Endodermal cell (in vitro differentiated cells): Measurements from ENCODE around the gene MAP1S. TPM values are rescaled to one million over a fixed set of nuclear protein-coding genes. Genes with fewer than 3 reads are reported as not detected.

Experiments
- DNase-seq: peaks from one replicate; pipeline ENCODE4 v3.0.0-alpha.2; 2017
- H3K27ac ChIP-seq: 2 replicates; pipeline ENCODE4 v1.5.1; 2013; ENCODE audit warnings: mild to moderate bottlenecking, low read depth, low read length, moderate library complexity
- H3K27me3 ChIP-seq: 2 replicates; pipeline ENCODE4 v1.6.1; 2013; ENCODE audit warnings: mild to moderate bottlenecking, low read length, moderate library complexity; ENCODE audit not compliant: insufficient read depth, control insufficient read depth, poor library complexity, severe bottlenecking
- H3K36me3 ChIP-seq: 2 replicates; pipeline ENCODE4 v1.7.0; 2013; ENCODE audit warnings: mild to moderate bottlenecking, low read length, moderate library complexity; ENCODE audit not compliant: control insufficient read depth, insufficient read depth
- H3K4me1 ChIP-seq: one replicate; pipeline ENCODE4 v1.7.0; 2013; ENCODE audit warnings: low read length; ENCODE audit not compliant: control insufficient read depth, insufficient read depth
- H3K4me3 ChIP-seq: 2 replicates; pipeline ENCODE4 v1.5.1; 2013; ENCODE audit warnings: mild to moderate bottlenecking, low read length, moderate library complexity
- H3K9ac ChIP-seq: 2 replicates; pipeline ENCODE4 v1.6.1; 2013; ENCODE audit warnings: mild to moderate bottlenecking, low read length, moderate library complexity; ENCODE audit not compliant: poor library complexity, severe bottlenecking; ENCODE audit errors: extremely low read depth
- H3K9me3 ChIP-seq: 2 replicates; pipeline ENCODE4 v1.6.1; 2013; ENCODE audit warnings: mild to moderate bottlenecking, low read length, moderate library complexity; ENCODE audit not compliant: control insufficient read depth
- H3K27ac Mint-ChIP-seq: 2 replicates; pipeline ENCODE4 v1.8.0; 2020; ENCODE audit warnings: mixed read lengths
- H3K27me3 Mint-ChIP-seq: 2 replicates; pipeline ENCODE4 v1.8.0; 2021; ENCODE audit warnings: mild to moderate bottlenecking, mixed read lengths; ENCODE audit not compliant: insufficient read depth
- H3K36me3 Mint-ChIP-seq: 2 replicates; pipeline ENCODE4 v1.8.0; 2020; ENCODE audit warnings: low read depth, mixed read lengths
- H3K4me1 Mint-ChIP-seq: 2 replicates; pipeline ENCODE4 v1.8.0; 2020; ENCODE audit warnings: mixed read lengths
- H3K4me3 Mint-ChIP-seq: 2 replicates; pipeline ENCODE4 v1.8.0; 2020; ENCODE audit warnings: mild to moderate bottlenecking, moderate library complexity, mixed read lengths
- H3K9me3 Mint-ChIP-seq: 2 replicates; pipeline ENCODE4 v1.8.0; 2020; ENCODE audit warnings: mild to moderate bottlenecking, mixed read lengths
- WGBS, 2 experiments: methylation state at CpG; one replicate each; pipeline versions ENCODE4 v1.1.5 to v1.1.7; 2013; ENCODE audit warnings: missing lambda C conversion rate in 2 of 2, mixed read lengths in 1 of 2; ENCODE audit not compliant: insufficient coverage in 1 of 2, insufficient read length in 1 of 2; 5-methylcytosine and 5-hydroxymethylcytosine counted together
- total RNA-seq, 2 donors: library from RNA; stranded (reverse); fragmentation: NEBNext Ultra II Directional in 1 of 2; extraction: Animal tissue kit (Norgen Biotek cat#: 25700) in 1 of 2; gene quantifications; 2 replicates in 1 of 2; 3 replicates in 1 of 2; pipeline ENCODE4 v1.2.1, GENCODE V29; 2021
- TF ChIP-seq, protein P1 (sequence below): fragments of 200-600 bp; sonication (generic); conservative IDR thresholded peaks from 2 replicates; pipeline ENCODE4 v1.5.0; 2021; ENCODE audit warnings: antibody characterized with exemption, mild to moderate bottlenecking

The MAP1S gene
- total RNA-seq, 2 donors from 2014 or later: 90.2 to 96.7 TPM

DNA sequence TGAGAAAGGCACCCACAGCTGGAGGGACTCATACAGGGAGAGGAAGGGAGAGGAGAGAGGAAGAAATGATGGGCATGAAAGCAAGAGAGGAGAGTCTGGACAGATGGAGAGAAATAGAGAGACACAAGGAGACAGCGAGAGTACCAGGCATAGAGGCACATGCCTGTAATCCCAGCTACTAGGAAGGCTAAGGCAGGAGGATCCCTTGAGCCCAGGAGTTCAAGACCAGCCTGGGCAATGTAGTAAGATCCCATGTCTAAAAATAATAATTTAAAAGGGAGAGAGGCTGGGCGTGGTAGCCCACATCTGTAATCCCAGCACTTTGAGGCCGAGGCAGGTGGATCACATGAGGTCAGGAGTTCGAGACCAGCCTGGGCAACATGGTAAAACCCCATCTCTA lies 40.4 kb upstream of the MAP1S start:
- no peaks in the 10 kb centered on the region for H3K27me3 ChIP-seq
- H3K27ac ChIP-seq: no peak overlapping the region
- no peaks in the 10 kb centered on the region for H3K36me3 ChIP-seq
- 85 to 100% methylated on average over 1 to 4 of the region's 4 CpGs for WGBS, 2 experiments
- Mint-ChIP-seq H3K9me3 (no peaks in the 10 kb centered on the region), H3K4me3 (no peak overlapping the region), H3K36me3 (no peaks in the 10 kb centered on the region), H3K27me3 (peaks cover 9% of the 10 kb centered on the region), H3K27ac (no peak overlapping the region), H3K4me1 (peaks cover 7% of the 10 kb centered on the region)
- no peaks in the 10 kb centered on the region for H3K9me3 ChIP-seq
- DNase-seq: no peak
- no peak overlapping the region for H3K4me3 ChIP-seq
- H3K9ac ChIP-seq: no peak overlapping the region
- TF ChIP-seq, protein P1, sequence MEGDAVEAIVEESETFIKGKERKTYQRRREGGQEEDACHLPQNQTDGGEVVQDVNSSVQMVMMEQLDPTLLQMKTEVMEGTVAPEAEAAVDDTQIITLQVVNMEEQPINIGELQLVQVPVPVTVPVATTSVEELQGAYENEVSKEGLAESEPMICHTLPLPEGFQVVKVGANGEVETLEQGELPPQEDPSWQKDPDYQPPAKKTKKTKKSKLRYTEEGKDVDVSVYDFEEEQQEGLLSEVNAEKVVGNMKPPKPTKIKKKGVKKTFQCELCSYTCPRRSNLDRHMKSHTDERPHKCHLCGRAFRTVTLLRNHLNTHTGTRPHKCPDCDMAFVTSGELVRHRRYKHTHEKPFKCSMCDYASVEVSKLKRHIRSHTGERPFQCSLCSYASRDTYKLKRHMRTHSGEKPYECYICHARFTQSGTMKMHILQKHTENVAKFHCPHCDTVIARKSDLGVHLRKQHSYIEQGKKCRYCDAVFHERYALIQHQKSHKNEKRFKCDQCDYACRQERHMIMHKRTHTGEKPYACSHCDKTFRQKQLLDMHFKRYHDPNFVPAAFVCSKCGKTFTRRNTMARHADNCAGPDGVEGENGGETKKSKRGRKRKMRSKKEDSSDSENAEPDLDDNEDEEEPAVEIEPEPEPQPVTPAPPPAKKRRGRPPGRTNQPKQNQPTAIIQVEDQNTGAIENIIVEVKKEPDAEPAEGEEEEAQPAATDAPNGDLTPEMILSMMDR: no peak
- H3K4me1 ChIP-seq: no peaks in the 10 kb centered on the region

DNA sequence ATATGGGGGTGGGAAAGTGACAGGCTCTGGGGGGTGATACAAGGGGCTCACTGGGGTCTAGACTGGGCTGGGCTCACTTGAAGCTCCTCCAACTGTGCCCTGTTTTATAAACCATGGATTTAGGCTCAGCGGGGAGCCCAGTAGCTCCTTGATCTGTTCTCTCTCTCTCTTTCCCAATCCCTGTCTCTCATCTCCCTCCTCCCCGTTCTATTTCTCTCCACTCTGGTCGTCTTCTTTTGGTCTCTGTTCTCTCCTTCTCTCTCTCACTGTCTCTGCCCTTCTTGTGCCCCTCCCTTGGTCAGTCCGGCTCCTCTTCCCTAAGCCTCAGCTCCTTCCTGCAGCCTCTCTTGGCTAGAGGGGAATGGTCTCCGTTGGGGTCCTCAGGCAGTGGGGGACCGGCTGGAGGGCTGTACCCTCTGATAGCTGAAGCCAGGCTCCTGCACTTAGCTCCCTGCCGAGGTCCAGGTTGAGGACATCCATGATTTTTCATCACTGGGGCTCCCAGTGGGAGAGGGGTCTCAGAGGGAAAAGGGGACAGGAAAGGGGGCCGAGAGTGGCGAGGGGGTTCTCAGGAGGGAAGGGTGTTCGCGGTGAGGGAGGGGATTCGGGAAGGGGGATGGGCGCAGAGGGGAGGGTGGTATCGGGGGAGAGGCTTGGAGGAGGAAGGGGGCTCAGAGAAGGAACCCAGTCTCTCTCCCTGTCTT lies 39.6 kb upstream of the MAP1S start:
- WGBS, 2 experiments: 28 to 32% methylated on average over 3 to 14 of the region's 14 CpGs
- peaks cover 9% of the 10 kb centered on the region for H3K27me3 Mint-ChIP-seq
- no peaks in the 10 kb centered on the region for H3K9me3 Mint-ChIP-seq
- no peak overlapping the region for H3K27ac ChIP-seq
- no peak overlapping the region for H3K9ac ChIP-seq
- no peaks in the 10 kb centered on the region for H3K36me3 ChIP-seq
- H3K9me3 ChIP-seq: no peaks in the 10 kb centered on the region
- peak overlapping the region; percentile 50 for H3K4me3 Mint-ChIP-seq
- peak overlapping the region; percentile 7 for H3K27ac Mint-ChIP-seq
- DNase-seq: peak; percentile 51
- peaks cover 7% of the 10 kb centered on the region for H3K4me1 Mint-ChIP-seq
- no peaks in the 10 kb centered on the region for H3K36me3 Mint-ChIP-seq
- H3K4me1 ChIP-seq: no peaks in the 10 kb centered on the region
- TF ChIP-seq, protein P1: no peak
- H3K27me3 ChIP-seq: no peaks in the 10 kb centered on the region
- peak overlapping the region; percentile 45 for H3K4me3 ChIP-seq

DNA sequence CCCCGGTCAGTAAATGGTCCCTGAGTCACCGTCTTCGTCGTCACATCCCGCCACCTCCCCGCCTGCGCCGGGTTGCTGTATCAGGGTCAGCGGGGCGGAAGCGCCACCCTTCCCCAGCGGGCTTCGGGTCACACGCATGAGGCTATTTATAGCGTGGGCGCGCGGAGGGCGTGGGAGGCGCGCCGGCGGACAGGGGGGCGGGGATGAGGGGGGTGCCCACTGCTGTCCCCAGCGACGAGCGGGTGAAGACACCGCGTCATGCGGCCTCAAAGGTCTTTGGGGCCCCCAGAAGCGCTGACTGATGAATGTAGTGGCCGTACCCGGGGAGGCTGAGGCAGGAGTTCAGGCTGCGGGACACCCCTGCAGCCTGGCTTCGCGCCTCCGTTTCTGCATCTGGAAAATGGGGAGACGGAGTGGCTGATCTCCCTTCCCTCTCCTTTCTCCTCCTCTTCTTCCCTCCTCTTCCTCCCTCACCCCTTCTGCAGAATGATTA lies 39.0 kb upstream of the MAP1S start:
- no peak overlapping the region for H3K27ac Mint-ChIP-seq
- peak overlapping the region; percentile 50 for H3K4me3 Mint-ChIP-seq
- TF ChIP-seq, protein P1: no peak
- no peaks in the 10 kb centered on the region for H3K4me1 ChIP-seq
- no peaks in the 10 kb centered on the region for H3K36me3 Mint-ChIP-seq
- no peaks in the 10 kb centered on the region for H3K9me3 Mint-ChIP-seq
- no peak overlapping the region for H3K9ac ChIP-seq
- no peaks in the 10 kb centered on the region for H3K9me3 ChIP-seq
- H3K36me3 ChIP-seq: no peaks in the 10 kb centered on the region
- H3K4me3 ChIP-seq: peak overlapping the region; percentile 45
- peaks cover 9% of the 10 kb centered on the region for H3K27me3 Mint-ChIP-seq
- WGBS, 2 experiments: 3 to 17% methylated on average over 6 to 38 of the region's 38 CpGs
- H3K4me1 Mint-ChIP-seq: peaks cover 7% of the 10 kb centered on the region
- no peaks in the 10 kb centered on the region for H3K27me3 ChIP-seq
- H3K27ac ChIP-seq: no peak overlapping the region
- peak; percentile 78 for DNase-seq
